ENCODE measurements around the gene ZC3H12A. TPM values are rescaled to one million over a fixed set of nuclear protein-coding genes. Genes with fewer than 3 reads are reported as not detected.

ZC3H12A gene
- total and polyA plus RNA-seq, 2 experiments from 2014 or later: 5.0 to 8.9 TPM

DNA sequence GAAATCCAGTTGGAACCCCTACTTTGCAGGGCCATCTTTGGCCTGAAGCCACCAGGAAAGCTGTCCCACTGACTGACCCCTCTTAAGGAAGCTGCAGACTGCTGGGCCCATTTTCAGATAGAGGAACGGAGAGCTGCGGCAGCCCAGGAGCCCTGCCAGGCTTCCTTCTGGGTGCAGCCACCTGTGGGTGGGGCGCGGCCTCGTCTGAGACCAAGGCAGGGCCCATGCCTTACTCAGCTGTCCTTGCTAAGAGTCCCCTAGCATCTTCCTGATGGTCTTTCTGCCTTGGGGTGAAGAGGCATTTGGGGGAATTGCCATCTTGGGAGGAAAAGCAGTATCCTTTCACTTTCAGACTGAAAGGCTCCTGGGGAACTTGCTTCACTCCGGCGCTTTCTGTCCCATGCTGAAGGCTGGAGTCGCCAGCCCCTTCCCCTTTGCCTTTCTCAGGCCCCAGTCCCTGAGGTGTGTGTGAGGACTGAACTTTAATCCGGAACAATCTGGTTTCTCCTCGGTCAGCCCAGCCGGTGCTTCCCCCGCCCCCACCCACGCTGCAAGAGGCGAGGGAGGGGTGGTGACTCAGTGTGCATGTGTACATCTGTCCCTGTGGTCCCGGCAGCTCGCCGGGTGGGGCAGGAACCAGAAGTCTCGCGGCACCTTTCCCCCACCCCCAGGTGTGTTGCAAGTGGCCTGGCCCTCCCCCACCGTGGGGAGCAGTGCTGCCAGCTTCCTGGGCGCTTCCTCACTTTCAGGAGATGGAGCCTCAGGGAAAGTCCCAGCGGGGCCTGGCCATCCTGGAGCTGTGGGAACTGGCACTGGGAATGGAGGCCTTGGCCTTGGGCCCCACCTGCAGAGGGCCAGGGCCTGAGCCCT lies 5.1 kb downstream of the ZC3H12A start:
- Histone ChIP-seq H3K36me3 (ENCODE audit: low read depth) (0 out of 2 replicates have a peak, but pooled peaks cover 17% of the 10 kb centered on the region), H3K4me1 (ENCODE audit: insufficient read depth) (peaks cover 45% of the 10 kb centered on the region), H4K20me1 (ENCODE audit: insufficient read depth) (no peaks in the 10 kb centered on the region), H3K4me2 (ENCODE audit: unreplicated experiment) (peak overlapping the region; percentile 96), H3K27ac (peak overlapping the region; percentile 98), H3F3A (ENCODE audit: insufficient read depth) (peaks cover 44% of the 10 kb centered on the region), H3K9me3 (ENCODE audit: low read depth) (no peaks in the 10 kb centered on the region), H3K9me2 (ENCODE audit: insufficient read depth) (no peaks in the 10 kb centered on the region), H3K79me2 (ENCODE audit: insufficient read depth) (peaks cover 67% of the 10 kb centered on the region), H3K9ac (peak overlapping the region; percentile 92), H2AFZ (0 out of 2 replicates have a peak overlapping the region, but pooled peaks have one; percentile 16), H3K4me3 (peak overlapping the region; percentile 87), H3K27me3 (replicated peaks; ENCODE audit: insufficient read depth) (no peaks in the 10 kb centered on the region)
- peak; percentile 97 for DNase-seq
- no peak for TF ChIP-seq EZH2phosphoT487 (IDR thresholded peaks at IDR 0.05; ENCODE audit: insufficient read depth, low read depth)
- no peak for TF ChIP-seq EZH2 (IDR thresholded peaks at IDR 0.05; ENCODE audit: insufficient read depth, poor library complexity, severe bottlenecking)
- in situ Hi-C loops (cut with MboI): no loop called here
- WGBS, 2 experiments (ENCODE audit: low coverage in 1 of 2, low lambda C conversion rate in 2 of 2, missing lambda C conversion rate in 2 of 2): 18 to 33% methylated on average over 15 to 22 of the region's 22 CpGs

DNA sequence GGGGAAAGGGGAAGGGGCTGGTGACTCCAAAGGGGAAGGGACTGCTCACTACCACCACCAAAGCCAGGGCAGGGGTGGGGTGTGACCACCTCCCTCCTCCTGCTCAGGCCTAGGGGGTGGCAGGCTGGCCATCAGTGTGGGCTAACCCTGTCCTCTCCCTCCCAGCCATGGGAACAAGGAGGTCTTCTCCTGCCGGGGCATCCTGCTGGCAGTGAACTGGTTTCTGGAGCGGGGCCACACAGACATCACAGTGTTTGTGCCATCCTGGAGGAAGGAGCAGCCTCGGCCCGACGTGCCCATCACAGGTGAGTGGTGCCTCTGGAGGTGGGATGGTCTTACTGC lies 5.7 kb downstream of the ZC3H12A start:
- DNase-seq: no peak
- Histone ChIP-seq H3K4me3 (peak overlapping the region; percentile 87), H3K9me2 (ENCODE audit: insufficient read depth) (no peaks in the 10 kb centered on the region), H3K79me2 (ENCODE audit: insufficient read depth) (peaks cover 61% of the 10 kb centered on the region), H3K27ac (peak overlapping the region; percentile 98), H3K4me1 (ENCODE audit: insufficient read depth) (peaks cover 44% of the 10 kb centered on the region), H3K36me3 (ENCODE audit: low read depth) (0 out of 2 replicates have a peak, but pooled peaks cover 17% of the 10 kb centered on the region), H4K20me1 (ENCODE audit: insufficient read depth) (no peaks in the 10 kb centered on the region), H3F3A (ENCODE audit: insufficient read depth) (peaks cover 47% of the 10 kb centered on the region), H2AFZ (no peak overlapping the region), H3K4me2 (ENCODE audit: unreplicated experiment) (peak overlapping the region; percentile 96), H3K9ac (peak overlapping the region; percentile 92), H3K9me3 (ENCODE audit: low read depth) (no peaks in the 10 kb centered on the region), H3K27me3 (replicated peaks; ENCODE audit: insufficient read depth) (no peaks in the 10 kb centered on the region)
- in situ Hi-C loops (cut with MboI): no loop called here
- no peak for TF ChIP-seq EZH2phosphoT487 (IDR thresholded peaks at IDR 0.05; ENCODE audit: insufficient read depth, low read depth)
- TF ChIP-seq EZH2 (IDR thresholded peaks at IDR 0.05; ENCODE audit: insufficient read depth, poor library complexity, severe bottlenecking): no peak
- WGBS, 2 experiments (ENCODE audit: low coverage in 1 of 2, low lambda C conversion rate in 2 of 2, missing lambda C conversion rate in 2 of 2): 84% methylated on average over 5 of the region's 5 CpGs

DNA sequence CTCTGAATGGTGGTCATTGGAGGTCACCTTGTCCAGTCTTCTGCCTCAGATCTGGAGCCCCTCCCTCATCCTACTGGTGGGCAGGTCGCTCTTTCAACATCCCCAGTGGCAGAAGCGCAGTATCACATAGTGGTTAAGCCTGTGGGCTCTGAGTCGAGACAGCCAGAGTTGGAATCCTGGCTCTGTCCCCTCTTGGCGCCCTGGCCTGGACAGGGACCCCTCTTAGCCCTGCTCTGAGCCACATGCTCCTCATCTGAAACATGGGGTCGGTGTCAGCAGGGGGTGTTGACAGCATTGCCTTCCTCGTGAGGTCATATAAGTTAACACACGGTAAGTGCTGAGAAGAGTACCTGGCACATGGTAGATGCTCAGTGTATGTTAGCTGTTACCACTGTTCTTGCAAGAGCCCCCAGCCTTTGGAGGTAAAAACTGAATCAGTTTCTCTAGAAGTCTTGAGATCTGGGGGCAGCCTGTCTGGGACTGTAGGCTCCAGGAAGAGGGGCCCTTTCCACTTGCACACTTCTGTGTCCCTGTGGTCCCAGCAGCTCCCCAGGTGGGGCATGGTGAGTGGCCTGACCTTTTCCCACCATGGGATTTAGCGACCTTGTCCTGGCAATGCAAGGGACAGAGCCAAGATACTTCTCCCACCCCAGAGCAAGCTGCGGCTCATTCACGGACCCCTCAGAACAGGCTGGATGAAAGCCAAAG lies 6.4 kb downstream of the ZC3H12A start:
- Histone ChIP-seq H3K4me3 (no peak overlapping the region), H3K4me1 (ENCODE audit: insufficient read depth) (peaks cover 41% of the 10 kb centered on the region), H3K27me3 (replicated peaks; ENCODE audit: insufficient read depth) (no peaks in the 10 kb centered on the region), H2AFZ (no peak overlapping the region), H3K27ac (peak overlapping the region; percentile 98), H3K9me3 (ENCODE audit: low read depth) (no peaks in the 10 kb centered on the region), H4K20me1 (ENCODE audit: insufficient read depth) (no peaks in the 10 kb centered on the region), H3K36me3 (ENCODE audit: low read depth) (0 out of 2 replicates have a peak, but pooled peaks cover 17% of the 10 kb centered on the region), H3K9me2 (ENCODE audit: insufficient read depth) (no peaks in the 10 kb centered on the region), H3K4me2 (ENCODE audit: unreplicated experiment) (no peak overlapping the region), H3K79me2 (ENCODE audit: insufficient read depth) (peaks cover 55% of the 10 kb centered on the region), H3K9ac (peak overlapping the region; percentile 92), H3F3A (ENCODE audit: insufficient read depth) (peaks cover 50% of the 10 kb centered on the region)
- in situ Hi-C loops (cut with MboI): no loop called here
- no peak for DNase-seq
- 83% methylated on average over 10 of the region's 10 CpGs for WGBS, 2 experiments (ENCODE audit: low coverage in 1 of 2, low lambda C conversion rate in 2 of 2, missing lambda C conversion rate in 2 of 2)
- TF ChIP-seq EZH2 (IDR thresholded peaks at IDR 0.05; ENCODE audit: insufficient read depth, poor library complexity, severe bottlenecking) (no peak), EZH2phosphoT487 (IDR thresholded peaks at IDR 0.05; ENCODE audit: insufficient read depth, low read depth) (no peak)

DNA sequence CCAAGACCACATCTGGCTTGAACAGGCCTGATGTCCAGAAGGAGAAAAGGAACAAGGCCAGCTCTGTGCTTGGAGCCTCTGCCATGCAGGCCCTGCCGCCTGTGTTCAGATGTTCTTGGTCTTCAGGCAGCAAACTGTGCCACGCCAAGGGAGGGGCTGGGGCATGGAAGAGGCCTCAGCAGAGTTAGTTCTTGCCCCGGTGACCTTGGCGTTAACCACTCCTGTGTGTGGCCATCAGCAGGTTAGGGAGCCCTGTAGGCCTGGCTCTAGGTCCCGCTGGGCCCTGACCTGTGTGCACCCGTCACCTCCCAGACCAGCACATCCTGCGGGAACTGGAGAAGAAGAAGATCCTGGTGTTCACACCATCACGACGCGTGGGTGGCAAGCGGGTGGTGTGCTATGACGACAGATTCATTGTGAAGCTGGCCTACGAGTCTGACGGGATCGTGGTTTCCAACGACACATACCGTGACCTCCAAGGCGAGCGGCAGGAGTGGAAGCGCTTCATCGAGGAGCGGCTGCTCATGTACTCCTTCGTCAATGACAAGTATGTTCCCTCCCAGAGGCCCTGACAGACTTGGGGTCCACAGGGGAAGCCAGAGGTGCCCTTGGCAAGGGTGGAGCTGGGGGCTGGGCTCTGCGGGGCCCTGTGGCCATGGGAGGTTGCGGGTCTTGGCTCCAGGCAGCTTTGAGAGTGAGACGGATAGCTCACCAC lies 7.1 kb downstream of the ZC3H12A start:
- 0 out of 2 replicates have a peak, but pooled peaks cover 17% of the 10 kb centered on the region for H3K36me3 ChIP-seq (ENCODE audit: low read depth)
- H4K20me1 ChIP-seq (ENCODE audit: insufficient read depth): no peaks in the 10 kb centered on the region
- H3K9ac ChIP-seq: no peak overlapping the region
- H3K4me2 ChIP-seq (ENCODE audit: unreplicated experiment): no peak overlapping the region
- in situ Hi-C loops (cut with MboI): no loop called here
- H3F3A ChIP-seq (ENCODE audit: insufficient read depth): peaks cover 49% of the 10 kb centered on the region
- no peaks in the 10 kb centered on the region for H3K9me3 ChIP-seq (ENCODE audit: low read depth)
- no peak overlapping the region for H2AFZ ChIP-seq
- H3K4me1 ChIP-seq (ENCODE audit: insufficient read depth): peaks cover 42% of the 10 kb centered on the region
- 89 to 90% methylated on average over 25 to 26 of the region's 26 CpGs for WGBS, 2 experiments (ENCODE audit: low coverage in 1 of 2, low lambda C conversion rate in 2 of 2, missing lambda C conversion rate in 2 of 2)
- H3K27me3 ChIP-seq (replicated peaks; ENCODE audit: insufficient read depth): no peaks in the 10 kb centered on the region
- H3K79me2 ChIP-seq (ENCODE audit: insufficient read depth): peaks cover 48% of the 10 kb centered on the region
- no peak overlapping the region for H3K27ac ChIP-seq
- TF ChIP-seq EZH2phosphoT487 (IDR thresholded peaks at IDR 0.05; ENCODE audit: insufficient read depth, low read depth) (no peak), EZH2 (IDR thresholded peaks at IDR 0.05; ENCODE audit: insufficient read depth, poor library complexity, severe bottlenecking) (no peak)
- peak; percentile 24 for DNase-seq
- H3K4me3 ChIP-seq: no peak overlapping the region
- H3K9me2 ChIP-seq (ENCODE audit: insufficient read depth): no peaks in the 10 kb centered on the region
